Caco-2 (cell line): ENCODE measurements around the gene ABHD17B. TPM values are rescaled to one million over a fixed set of nuclear protein-coding genes. Genes with fewer than 3 reads are reported as not detected.

Source experiments
- BruUV-seq: library from RNA; stranded (reverse); fragments of 400-500 nt; replicated peaks from 2 replicates; lab custom pipeline; 2021; lab: Mats Ljungman, UMichigan
- CTCF ChIA-PET: fragments of 300-600 bp; sonication (Branson Sonifier 250); formaldehyde crosslinking; loops from one replicate; lab custom pipeline; 2022; ENCODE audit warnings: antibody characterized with exemption; lab: Charles Lee
- POLR2A ChIA-PET: fragments of 300-600 bp; sonication (Branson Sonifier 250); formaldehyde crosslinking; loops from one replicate; lab custom pipeline; 2022; ENCODE audit warnings: antibody characterized with exemption; lab: Charles Lee
- DNase-seq, 2 experiments: peaks; one replicate each; pipeline versions ENCODE4 v3.0.0 to v3.0.0-alpha.2; 2020 to 2022
- H3K27me3 ChIP-seq: replicated peaks from 2 replicates; pipeline ENCODE4 v1.6.0; 2011; ENCODE audit warnings: low read length; ENCODE audit not compliant: control insufficient read depth, insufficient read depth
- H3K36me3 ChIP-seq: 2 replicates; pipeline ENCODE4 v1.5.1; 2011; ENCODE audit warnings: low read length; ENCODE audit not compliant: control insufficient read depth, insufficient read depth
- H3K4me1 ChIP-seq: fragments of 250-450 bp; sonication (Bioruptor Pico); 2 replicates; pipeline ENCODE4 v1.5.1; 2020; ENCODE audit warnings: mild to moderate bottlenecking
- H3K4me3 ChIP-seq: 2 replicates; pipeline ENCODE4 v1.5.1; 2011; ENCODE audit warnings: low read depth, mild to moderate bottlenecking, control low read depth, low read length
- H3K9me3 ChIP-seq: fragments of 250-450 bp; sonication (Bioruptor Pico); 2 replicates; pipeline ENCODE4 v1.5.1; 2020; ENCODE audit warnings: mild to moderate bottlenecking, moderate library complexity
- H3K27ac Mint-ChIP-seq: one replicate; pipeline ENCODE4 v1.8.0; 2022; ENCODE audit warnings: mixed read lengths; ENCODE audit not compliant: unreplicated experiment
- H3K27me3 Mint-ChIP-seq: one replicate; pipeline ENCODE4 v1.8.0; 2022; ENCODE audit warnings: mixed read lengths; ENCODE audit not compliant: insufficient read depth, unreplicated experiment
- H3K36me3 Mint-ChIP-seq: one replicate; pipeline ENCODE4 v1.8.0; 2022; ENCODE audit warnings: mild to moderate bottlenecking, mixed read lengths; ENCODE audit not compliant: insufficient read depth, unreplicated experiment
- H3K4me1 Mint-ChIP-seq: one replicate; pipeline ENCODE4 v1.8.0; 2022; ENCODE audit warnings: low read depth, mixed read lengths; ENCODE audit not compliant: unreplicated experiment
- H3K4me3 Mint-ChIP-seq: one replicate; pipeline ENCODE4 v1.8.0; 2022; ENCODE audit warnings: mild to moderate bottlenecking, moderate library complexity, mixed read lengths; ENCODE audit not compliant: unreplicated experiment
- H3K9me3 Mint-ChIP-seq: one replicate; pipeline ENCODE4 v1.8.0; 2022; ENCODE audit warnings: mixed read lengths; ENCODE audit not compliant: unreplicated experiment
- intact Hi-C: fragments of 100-400 bp; cut with micrococcal nuclease; formaldehyde crosslinking; loops from one replicate; pipeline ENCODE4 v1.10.0; 2022; ENCODE audit not compliant: unreplicated experiment
- total RNA-seq: library from RNA; stranded (reverse); gene quantifications from 2 replicates; pipeline ENCODE4 v1.2.3, GENCODE V29; 2022
- TF ChIP-seq, protein P1 (sequence below), 2 experiments: fragments of 200-600 bp in 1 of 2; IDR thresholded peaks; 1 replicate in 1 of 2; 2 replicates in 1 of 2; pipeline versions ENCODE4 v1.5.1 to v1.8.0; 2011 to 2022; ENCODE audit warnings: antibody characterized with exemption in 1 of 2, control low read depth in 1 of 2, inconsistent platforms in 1 of 2, low read depth in 1 of 2, low read length in 1 of 2, mild to moderate bottlenecking in 1 of 2, moderate library complexity in 1 of 2; ENCODE audit not compliant: insufficient read depth in 1 of 2, severe bottlenecking in 1 of 2, unreplicated experiment in 1 of 2

The ABHD17B gene
- total RNA-seq, 1 experiment from 2014 or later, result 6.9 TPM

DNA sequence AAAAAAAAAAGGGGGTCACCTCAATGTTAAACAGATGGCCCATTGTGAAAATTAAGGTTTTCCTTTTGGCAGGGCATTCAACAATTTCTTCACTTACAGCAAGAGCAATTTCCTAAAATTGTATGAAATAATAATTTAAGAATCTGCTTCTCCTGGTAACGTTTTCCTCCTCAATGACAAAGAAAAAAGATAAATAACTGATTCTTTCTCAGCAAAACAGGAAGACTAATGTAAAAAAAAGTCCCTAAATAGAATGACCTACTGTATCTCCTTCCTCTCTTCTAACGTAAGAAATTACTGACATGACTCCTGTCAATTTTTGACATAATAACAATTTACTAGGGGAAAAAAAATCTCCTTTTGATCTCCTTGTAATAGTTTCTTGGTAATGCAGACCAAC, 25.5 kb downstream of the ABHD17B start:
- DNase-seq, result no peak
- Histone ChIP-seq H3K4me1 (no peaks in the 10 kb centered on the region), H3K4me3 (no peak overlapping the region), H3K36me3 (no peaks in the 10 kb centered on the region), H3K27me3 (no peaks in the 10 kb centered on the region), H3K9me3 (no peaks in the 10 kb centered on the region)
- no peaks in the 10 kb centered on the region for H3K4me1 Mint-ChIP-seq
- H3K4me3 Mint-ChIP-seq, result no peak overlapping the region
- BruUV-seq, result no TSS peak
- intact Hi-C loops, result no loop called here
- ChIA-PET CTCF (no interaction called here), POLR2A (no interaction called here)
- no peaks in the 10 kb centered on the region for H3K36me3 Mint-ChIP-seq
- no peak overlapping the region for H3K27ac Mint-ChIP-seq
- TF ChIP-seq, protein P1, sequence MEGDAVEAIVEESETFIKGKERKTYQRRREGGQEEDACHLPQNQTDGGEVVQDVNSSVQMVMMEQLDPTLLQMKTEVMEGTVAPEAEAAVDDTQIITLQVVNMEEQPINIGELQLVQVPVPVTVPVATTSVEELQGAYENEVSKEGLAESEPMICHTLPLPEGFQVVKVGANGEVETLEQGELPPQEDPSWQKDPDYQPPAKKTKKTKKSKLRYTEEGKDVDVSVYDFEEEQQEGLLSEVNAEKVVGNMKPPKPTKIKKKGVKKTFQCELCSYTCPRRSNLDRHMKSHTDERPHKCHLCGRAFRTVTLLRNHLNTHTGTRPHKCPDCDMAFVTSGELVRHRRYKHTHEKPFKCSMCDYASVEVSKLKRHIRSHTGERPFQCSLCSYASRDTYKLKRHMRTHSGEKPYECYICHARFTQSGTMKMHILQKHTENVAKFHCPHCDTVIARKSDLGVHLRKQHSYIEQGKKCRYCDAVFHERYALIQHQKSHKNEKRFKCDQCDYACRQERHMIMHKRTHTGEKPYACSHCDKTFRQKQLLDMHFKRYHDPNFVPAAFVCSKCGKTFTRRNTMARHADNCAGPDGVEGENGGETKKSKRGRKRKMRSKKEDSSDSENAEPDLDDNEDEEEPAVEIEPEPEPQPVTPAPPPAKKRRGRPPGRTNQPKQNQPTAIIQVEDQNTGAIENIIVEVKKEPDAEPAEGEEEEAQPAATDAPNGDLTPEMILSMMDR (IDR thresholded peaks at IDR 0.05; ENCODE audit: insufficient read depth in 1 of 2, low read depth in 1 of 2, low read length in 1 of 2, severe bottlenecking in 1 of 2, unreplicated experiment in 1 of 2), result no peak
- H3K27me3 Mint-ChIP-seq, result no peaks in the 10 kb centered on the region
- H3K9me3 Mint-ChIP-seq, result no peaks in the 10 kb centered on the region

DNA sequence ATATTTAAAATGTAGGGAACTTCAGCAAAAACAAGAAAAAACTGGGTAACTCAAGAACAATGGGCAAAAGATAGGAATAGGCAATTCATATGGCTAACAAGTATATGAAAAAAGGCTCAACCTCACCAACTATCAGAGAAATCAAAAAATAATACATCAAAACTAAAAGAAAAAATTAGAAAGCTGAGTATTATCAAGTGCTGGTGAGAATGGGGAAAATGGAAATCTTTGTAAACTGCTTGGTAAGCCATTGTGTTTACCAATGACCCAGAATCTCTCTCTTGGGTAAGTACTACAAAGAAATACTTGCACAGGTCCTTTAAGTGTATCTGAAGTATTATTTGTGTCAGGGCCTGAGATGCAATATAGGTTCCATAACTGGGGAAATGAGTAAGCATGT, 27.0 kb downstream of the ABHD17B start:
- intact Hi-C loops, result no loop called here
- Histone ChIP-seq H3K4me3 (no peak overlapping the region), H3K36me3 (no peaks in the 10 kb centered on the region), H3K4me1 (no peaks in the 10 kb centered on the region), H3K27me3 (no peaks in the 10 kb centered on the region), H3K9me3 (no peaks in the 10 kb centered on the region)
- Mint-ChIP-seq H3K4me1 (no peaks in the 10 kb centered on the region), H3K27ac (no peak overlapping the region), H3K27me3 (no peaks in the 10 kb centered on the region), H3K36me3 (no peaks in the 10 kb centered on the region), H3K9me3 (no peaks in the 10 kb centered on the region), H3K4me3 (no peak overlapping the region)
- DNase-seq, result no peak
- TF ChIP-seq, protein P1 (IDR thresholded peaks at IDR 0.05; ENCODE audit: insufficient read depth in 1 of 2, low read depth in 1 of 2, low read length in 1 of 2, severe bottlenecking in 1 of 2, unreplicated experiment in 1 of 2), result no peak
- no TSS peak for BruUV-seq
- POLR2A ChIA-PET, result no interaction called here
- CTCF ChIA-PET, result no interaction called here

DNA sequence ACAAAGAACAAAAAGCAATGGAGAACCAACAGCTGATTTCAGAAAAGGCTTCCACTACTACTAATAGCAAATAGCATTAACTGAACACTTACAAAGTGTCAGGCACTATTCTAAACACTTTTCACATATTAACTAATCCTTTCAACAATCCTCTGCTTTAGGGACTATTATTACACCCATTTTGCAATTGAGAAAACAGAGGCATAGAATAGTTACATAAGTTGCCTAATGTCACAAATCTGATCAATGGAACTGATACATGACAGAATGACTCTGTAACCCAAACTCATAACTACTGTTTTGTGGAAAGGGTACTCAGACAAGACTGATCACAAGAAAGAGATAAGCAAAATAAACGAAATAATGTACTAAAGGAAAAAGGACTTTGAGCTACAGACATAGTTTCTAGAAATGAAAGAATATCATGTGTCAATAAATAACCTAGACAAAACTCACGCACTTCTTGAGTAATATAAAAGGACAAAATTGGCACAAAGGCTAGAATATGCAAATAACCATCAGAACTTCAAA, 31.3 kb downstream of the ABHD17B start:
- Histone ChIP-seq H3K9me3 (no peaks in the 10 kb centered on the region), H3K4me1 (no peaks in the 10 kb centered on the region), H3K27me3 (no peaks in the 10 kb centered on the region), H3K36me3 (no peaks in the 10 kb centered on the region), H3K4me3 (no peak overlapping the region)
- no peak for DNase-seq
- no peaks in the 10 kb centered on the region for H3K27me3 Mint-ChIP-seq
- H3K9me3 Mint-ChIP-seq, result no peaks in the 10 kb centered on the region
- no peak overlapping the region for H3K27ac Mint-ChIP-seq
- H3K4me3 Mint-ChIP-seq, result no peak overlapping the region
- no peaks in the 10 kb centered on the region for H3K36me3 Mint-ChIP-seq
- ChIA-PET POLR2A (no interaction called here), CTCF (no interaction called here)
- no TSS peak for BruUV-seq
- TF ChIP-seq, protein P1 (IDR thresholded peaks at IDR 0.05; ENCODE audit: insufficient read depth in 1 of 2, low read depth in 1 of 2, low read length in 1 of 2, severe bottlenecking in 1 of 2, unreplicated experiment in 1 of 2), result no peak
- intact Hi-C loops, result no loop called here
- no peaks in the 10 kb centered on the region for H3K4me1 Mint-ChIP-seq
